GM18519 (cell line): ENCODE measurements around the gene PRB3.

Experiments used
- ATAC-seq: cut with Tn5 transposase; IDR thresholded peaks from one replicate; pipeline ENCODE4 v1.9.1; 2021; ENCODE audit warnings: mild to moderate bottlenecking, moderate library complexity; ENCODE audit not compliant: unreplicated experiment, low FRiP score

PRB3 gene

DNA sequence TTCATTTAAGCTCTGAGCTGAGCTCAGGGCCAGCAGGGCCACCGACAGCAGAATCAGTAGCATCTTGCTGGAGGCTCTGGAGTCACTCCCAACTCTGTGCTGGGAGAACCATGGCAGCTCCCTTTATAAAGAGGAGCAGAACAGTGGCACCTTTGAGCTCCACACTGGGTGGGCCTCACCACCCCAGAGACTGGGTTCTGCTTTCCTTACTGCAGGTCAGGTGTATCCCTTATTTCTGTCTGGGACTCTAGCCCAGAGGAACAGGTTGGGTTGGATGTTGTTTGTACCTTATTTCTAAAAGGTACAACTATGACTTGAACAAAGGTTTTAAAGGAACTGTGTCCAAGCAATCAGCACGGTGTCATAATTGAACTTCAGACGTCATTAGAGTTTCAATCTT, at the start of gene PRB3:
Gene PRB3, minus strand, starts transcription at position 101 of the 400 bp plus-strand sequence. Its CDS starts 38 bp downstream, at position 63.
- ATAC-seq: no peak

DNA sequence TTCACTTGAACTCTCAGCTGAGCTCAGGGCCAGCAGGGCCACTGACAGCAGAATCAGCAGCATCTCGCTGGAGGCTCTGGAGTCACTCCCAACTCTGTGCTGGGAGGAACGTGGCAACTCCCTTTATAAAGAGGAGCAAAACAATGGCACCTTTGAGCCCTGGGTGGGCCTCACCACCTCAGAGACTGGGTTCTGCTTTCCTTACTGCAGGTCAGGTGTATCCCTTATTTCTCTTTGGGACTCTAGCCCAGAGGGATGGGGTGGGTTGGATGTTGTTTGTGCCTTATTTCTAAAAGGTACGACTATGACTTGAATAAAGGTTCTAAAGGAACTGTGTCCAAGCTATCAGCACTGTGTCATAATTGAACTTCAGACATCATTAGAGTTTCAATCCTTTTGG, 40.8 kb upstream of the PRB3 start, which contains the start of gene PRB4:
Gene PRB4, minus strand, starts transcription at position 101 of the 400 bp plus-strand sequence. Its CDS starts 38 bp downstream, at position 63.
- no peak for ATAC-seq

- ATAC-seq: no peak
These were observed 37.6 kb upstream of the PRB3 start for GRCh38 chr12:11307143-11307542.

- no peak for ATAC-seq
These were observed 3.9 kb upstream of the PRB3 start for GRCh38 chr12:11273449-11273848.

- ATAC-seq: no peak
These were observed 5.0 kb downstream of the PRB3 start for GRCh38 chr12:11264501-11264900.

DNA sequence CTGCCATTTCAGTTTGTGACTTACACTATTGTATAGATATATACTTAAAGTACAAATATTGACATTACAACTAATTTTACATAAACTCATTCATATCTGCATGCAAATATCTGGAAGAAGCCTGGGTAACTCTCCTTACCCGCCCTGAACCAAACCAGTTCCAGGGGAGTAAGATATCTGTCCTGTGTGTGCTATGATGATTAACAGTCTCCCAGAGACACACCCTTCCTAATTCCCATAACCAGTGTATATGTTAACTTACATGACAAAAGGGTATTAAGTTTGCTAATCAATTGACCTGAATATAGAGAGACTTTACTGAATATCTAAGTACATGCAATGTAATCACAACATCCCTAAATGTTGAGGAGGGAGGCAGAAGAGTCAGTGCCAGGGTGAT, 23.0 kb downstream of the PRB3 start:
- no peak for ATAC-seq

DNA sequence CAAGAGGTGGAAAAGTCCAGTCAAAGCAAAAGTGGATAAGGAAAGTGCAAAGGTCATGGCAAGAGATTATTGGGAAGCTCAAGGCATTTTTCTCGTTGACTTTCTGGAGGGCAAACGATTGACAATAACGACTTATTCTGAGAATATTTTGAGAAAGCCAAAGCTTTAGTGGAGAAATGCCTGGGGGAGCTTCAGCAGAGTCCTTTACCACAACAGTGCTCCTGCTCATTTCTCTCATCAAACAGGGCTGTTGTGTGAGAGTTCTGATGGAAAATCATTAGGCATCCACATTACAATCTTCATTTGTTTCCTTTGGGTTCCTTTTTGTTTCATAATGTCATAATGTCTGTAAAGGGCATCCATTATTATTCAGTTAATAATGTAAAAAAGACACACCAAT, 26.9 kb downstream of the PRB3 start:
- ATAC-seq: no peak

GRCh38 chr12:11240348-11240930, 29.1 kb downstream of the PRB3 start:
- ATAC-seq: no peak

DNA sequence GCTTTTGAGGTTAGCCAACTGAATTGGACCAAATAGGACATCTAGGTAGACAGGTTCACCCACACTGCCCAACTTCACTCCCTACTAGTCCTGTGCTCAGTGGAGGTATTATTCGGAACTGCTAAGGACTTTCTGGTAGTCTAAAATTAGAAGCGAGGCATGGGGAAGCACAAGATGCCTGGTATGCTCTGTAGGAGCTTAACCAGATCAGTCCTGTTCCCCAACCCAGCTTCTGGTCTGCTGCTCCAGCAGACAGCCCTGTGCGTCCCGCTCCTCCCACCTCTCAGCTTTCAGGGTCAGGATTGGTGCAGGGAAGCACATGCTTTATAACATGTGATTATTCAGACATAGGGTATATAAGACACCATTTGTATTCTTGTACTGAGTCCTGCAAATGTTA, 31.2 kb downstream of the PRB3 start:
- no peak for ATAC-seq

- no peak for ATAC-seq
These were observed 36.0 kb downstream of the PRB3 start for GRCh38 chr12:11233532-11233931.

- ATAC-seq: peak; percentile 75
These were observed 41.1 kb downstream of the PRB3 start for GRCh38 chr12:11228296-11228879.

DNA sequence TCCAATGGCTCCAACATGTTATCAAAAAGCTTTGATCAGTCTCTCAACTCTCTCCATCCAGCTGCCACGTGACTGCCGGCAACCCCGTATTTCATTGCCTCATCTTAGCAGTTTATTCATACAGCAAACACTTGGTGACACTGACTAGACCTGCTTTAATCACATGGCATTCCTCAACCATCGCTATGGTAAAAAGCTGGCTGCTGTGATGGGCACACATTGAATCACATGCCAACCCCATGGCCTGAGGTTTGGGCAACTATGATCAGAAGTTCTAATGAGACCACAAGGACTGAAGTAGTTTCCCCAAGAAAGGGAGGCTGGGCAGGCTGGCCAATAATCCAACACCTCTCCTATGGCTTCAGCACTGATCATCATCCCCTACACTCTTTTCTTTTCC, 42.1 kb downstream of the PRB3 start:
- ATAC-seq: no peak
